Kidney capillary endothelial cell (primary cell): ENCODE data around the gene ANP32D.
"Not testable (repeated sequence)": the region's sequence is repeated elsewhere in the genome, so short reads cannot be mapped to it uniquely, and the experiment has no call there.

Experiments
- DNase-seq: peaks from one replicate; pipeline ENCODE4 v3.0.0-alpha.2; 2018; ENCODE audit warnings: low spot score

ANP32D gene

GRCh38 chr12:48472259-48472658 lies at the start of gene ANP32D:
TSS of gene ANP32D (plus strand) at chr12:48472559. CDS start at chr12:48472665, 106 bp downstream.
- DNase-seq, result no peak

- no peak for DNase-seq
Measured at GRCh38 chr12:48423171-48423570, 49.2 kb upstream of the ANP32D start.

DNA sequence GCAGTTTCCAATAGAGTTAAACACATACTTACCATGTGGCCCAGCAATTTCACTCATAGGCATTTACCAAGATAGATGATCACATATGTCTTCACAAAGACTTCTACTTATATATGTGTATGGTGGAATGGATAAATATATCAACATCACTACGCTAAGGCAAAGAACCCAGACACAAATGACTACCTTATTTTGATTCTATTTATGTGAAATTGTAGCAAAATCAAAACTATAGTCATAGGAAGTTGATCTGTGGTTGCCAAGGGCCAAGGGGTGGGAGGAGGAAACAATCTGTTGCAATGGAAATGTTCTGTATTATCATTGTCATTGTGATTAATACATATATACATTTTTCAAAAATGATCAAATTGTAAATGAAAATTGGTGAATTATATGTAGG lies 47.7 kb upstream of the ANP32D start:
- no peak for DNase-seq

DNA sequence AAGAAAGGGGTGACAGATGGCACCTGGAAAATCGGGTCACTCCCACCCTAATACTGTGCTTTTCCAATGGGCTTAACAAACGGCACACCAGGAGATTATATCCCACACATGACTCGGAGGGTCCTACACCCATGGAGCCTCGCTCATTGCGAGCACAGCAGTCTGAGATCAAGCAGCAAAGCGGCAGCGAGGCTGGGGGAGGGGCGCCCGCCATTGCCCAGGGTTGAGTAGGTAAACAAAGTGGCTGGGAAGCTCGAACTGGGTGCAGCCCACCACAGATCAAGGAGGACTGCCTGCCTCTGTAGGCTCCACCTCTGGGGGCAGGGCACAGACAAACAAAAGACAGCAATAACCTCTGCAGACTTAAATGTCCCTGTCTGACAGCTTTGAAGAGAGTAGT lies 38.3 kb upstream of the ANP32D start:
- DNase-seq, result not testable (repeated sequence)

GRCh38 chr12:48441069-48441468 lies 31.3 kb upstream of the ANP32D start:
- no peak for DNase-seq

DNA sequence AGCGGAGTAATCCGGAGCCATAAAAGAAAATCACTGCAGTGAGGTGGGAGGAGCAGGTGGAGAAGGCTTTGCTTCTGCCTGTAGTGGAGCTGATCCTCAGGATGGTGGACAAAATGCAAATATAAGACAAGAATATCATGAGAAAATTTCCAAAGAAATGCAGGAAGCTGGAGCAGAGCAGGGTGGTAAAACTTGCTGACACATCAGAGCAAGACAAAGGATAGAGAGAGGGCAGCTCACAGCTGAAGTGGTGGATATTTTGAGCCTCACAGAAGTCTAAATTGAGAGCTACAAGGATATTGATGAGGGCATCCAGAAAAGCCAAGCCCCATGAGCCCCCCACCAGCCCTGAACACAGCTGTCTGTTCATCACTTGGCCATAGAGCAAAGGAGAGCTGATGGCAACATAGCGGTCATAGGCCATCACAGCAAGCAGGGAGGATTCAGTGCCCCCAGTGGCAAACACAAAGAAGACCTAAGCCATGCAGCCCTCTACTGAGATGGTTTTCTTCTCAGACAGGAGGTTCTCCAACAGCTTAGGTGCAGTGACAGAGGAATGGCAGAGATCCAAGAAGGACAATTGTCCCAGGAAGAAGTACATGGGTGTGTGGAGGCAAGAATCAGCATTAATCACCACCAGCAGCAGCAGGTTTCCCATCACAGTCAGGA lies 30.0 kb upstream of the ANP32D start:
- no peak for DNase-seq

- no peak for DNase-seq
Measured at GRCh38 chr12:48445538-48445937, 26.8 kb upstream of the ANP32D start.

- no peak for DNase-seq
Measured at GRCh38 chr12:48446161-48446776, 26.1 kb upstream of the ANP32D start.

GRCh38 chr12:48447755-48448154 lies 24.6 kb upstream of the ANP32D start:
- DNase-seq, result no peak

DNA sequence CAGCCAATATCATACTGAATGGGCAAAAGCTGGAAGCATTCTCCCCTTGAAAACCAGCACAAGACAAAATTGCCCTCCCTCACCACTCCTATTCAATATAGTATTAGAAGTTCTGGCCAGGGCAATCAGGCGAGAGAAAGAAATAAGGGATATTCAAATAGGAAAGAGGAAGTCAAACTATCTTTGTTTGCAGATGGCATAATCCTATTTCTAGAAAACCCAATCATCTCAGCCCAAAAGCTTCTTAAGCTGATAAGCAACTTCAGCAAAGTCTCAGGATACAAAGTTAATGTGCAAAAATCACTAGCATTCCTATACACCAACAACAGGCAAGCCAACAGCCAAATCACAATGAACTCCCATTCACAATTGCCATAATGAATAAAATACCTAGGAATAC lies 21.0 kb upstream of the ANP32D start:
- no peak for DNase-seq

DNA sequence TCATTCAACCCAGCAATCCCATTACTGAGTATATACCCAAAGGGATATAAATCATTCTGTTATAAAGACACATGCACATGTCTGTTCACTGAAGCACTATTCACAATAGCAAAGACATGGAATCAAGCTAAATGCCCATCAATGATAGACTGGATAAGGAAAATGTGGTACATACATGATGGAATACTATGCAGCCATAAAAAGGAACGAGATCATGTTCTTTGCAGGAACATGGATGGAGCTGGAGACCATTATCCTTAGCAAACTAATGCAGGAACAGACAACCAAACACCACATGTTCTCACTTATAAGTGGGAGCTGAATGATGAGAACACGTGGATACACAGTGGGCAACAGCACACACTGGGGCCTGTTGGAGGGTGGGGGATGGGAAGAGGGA lies 19.4 kb upstream of the ANP32D start:
- not testable (repeated sequence) for DNase-seq

- peak; percentile 2 for DNase-seq
Measured at GRCh38 chr12:48454667-48455066, 17.7 kb upstream of the ANP32D start.

DNA sequence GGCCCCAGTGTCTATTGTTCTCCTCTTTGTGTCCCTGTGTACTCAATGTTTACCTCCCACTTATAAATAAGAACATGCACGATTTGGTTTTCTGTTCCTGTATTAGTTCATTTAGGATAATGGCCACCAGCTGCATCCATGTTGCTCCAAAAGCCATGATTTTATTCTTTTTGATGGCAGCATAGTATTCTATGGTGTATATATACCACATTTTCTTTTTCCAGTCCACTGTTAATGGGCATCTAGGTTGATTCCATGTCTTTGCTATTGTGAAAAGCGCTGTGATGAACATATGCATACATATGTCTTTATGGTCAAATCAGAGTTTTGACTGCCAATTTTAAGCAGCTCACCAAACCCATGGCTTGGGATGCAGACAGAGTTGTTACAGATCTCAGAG lies 17.2 kb upstream of the ANP32D start:
- DNase-seq, result no peak

DNA sequence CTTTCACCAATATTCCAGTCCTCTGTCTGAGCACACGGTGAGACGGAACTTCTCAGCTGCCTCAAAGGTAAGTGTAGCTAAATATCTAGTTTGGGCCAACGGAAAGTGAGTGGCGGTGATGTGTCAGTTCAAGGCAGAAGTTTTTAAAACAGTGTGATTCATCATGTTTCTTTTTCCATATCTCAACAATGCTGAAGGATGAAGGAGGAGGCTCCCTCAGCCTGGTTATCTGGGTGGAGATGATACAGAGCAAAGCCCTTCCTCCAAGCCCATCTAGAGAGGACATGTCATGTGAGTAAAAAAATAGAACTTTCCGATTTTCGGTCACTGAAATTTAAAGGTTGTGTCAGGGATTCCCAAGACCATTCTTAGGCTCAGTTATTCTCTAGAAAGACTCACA lies 13.1 kb upstream of the ANP32D start:
- no peak for DNase-seq

- not testable (repeated sequence) for DNase-seq
Measured at GRCh38 chr12:48469027-48469426, 3.3 kb upstream of the ANP32D start.

GRCh38 chr12:48473061-48473460 lies 702 bp downstream of the ANP32D start:
- no peak for DNase-seq

GRCh38 chr12:48474497-48474896 lies 2.1 kb downstream of the ANP32D start:
- not testable (repeated sequence) for DNase-seq

GRCh38 chr12:48482198-48482597 lies 9.8 kb downstream of the ANP32D start, which contains the start of gene C12orf54:
TSS of gene C12orf54 (plus strand) at chr12:48482498. CDS start at chr12:48483297, 799 bp downstream.
- no peak for DNase-seq

DNA sequence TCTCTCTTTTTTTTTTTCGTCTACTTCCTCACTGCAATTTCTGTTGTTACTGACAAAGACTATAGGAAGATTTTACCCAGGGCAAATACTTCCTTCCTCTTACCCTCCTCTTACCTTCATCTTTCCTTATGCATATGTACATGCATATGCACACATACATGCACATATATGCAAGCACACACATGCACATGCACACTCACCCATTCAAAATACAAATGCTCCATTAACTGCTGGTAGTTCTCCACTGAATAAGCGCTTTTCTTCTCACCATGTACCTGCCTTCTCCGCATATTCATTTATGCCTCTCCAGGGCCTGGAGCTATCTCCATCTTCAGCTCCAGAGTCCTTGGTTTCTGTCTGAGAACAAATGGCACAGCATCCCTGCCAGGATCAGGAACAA lies 10.6 kb downstream of the ANP32D start:
- no peak for DNase-seq

GRCh38 chr12:48486261-48486660 lies 13.9 kb downstream of the ANP32D start:
- no peak for DNase-seq

GRCh38 chr12:48486679-48487078 lies 14.3 kb downstream of the ANP32D start:
- no peak for DNase-seq

GRCh38 chr12:48489012-48489411 lies 16.7 kb downstream of the ANP32D start:
- DNase-seq, result no peak

- not testable (repeated sequence) for DNase-seq
Measured at GRCh38 chr12:48489456-48489855, 17.1 kb downstream of the ANP32D start.

DNA sequence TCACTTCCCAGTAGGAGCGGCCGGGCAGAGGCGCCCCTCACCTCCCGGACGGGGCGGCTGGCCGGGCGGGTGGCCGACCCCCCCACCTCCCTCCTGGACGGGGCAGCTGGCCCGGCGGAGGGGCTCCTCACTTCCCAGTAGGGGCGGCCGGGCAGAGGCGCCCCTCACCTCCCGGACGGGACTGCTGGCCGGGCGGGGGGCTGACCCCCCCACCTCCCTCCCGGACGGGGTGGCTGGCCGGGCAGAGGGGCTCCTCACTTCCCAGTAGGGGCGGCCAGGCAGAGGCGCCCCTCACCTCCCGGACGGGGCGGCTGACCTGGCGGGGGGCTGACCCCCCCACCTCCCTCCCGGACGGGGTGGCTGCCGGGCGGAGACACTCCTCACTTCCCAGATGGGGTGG lies 27.9 kb downstream of the ANP32D start:
- DNase-seq, result not testable (repeated sequence)
